Measurements from ENCODE around the gene KCNJ5.

DNA sequence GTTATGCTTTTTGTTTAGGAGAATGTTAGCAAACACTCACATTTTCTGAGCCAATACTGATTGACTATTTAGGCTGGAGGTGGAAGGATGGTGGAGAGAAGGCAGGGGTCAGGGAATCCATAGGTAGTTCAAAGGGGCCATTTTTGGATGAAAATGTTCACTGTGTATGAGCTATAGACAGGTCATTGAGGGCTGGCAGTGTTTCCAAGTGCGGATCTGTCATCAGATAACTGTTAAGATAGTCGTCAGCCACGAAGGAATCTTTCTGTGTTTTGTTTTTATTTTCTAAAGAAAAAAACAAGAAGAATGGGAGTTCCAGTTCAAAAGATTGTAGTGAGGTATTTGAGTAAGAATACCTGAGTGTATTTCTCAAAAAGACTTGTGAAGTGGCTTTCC lies 3.1 kb downstream of the KCNJ5 start:
- TF ChIP-seq CTCF (IDR thresholded peaks at IDR 0.05): no peak
- TF ChIP-seq POLR2A (IDR thresholded peaks at IDR 0.05): no peak
